ENCODE results near the gene COPS6.

GRCh38 chr7:100106633-100107032 is 17.9 kb downstream of the COPS6 start:
- no peak for TF ChIP-seq REST (IDR thresholded peaks at IDR 0.05; ENCODE audit: insufficient read depth in 1 of 2, low read depth in 2 of 2, low read length in 2 of 2)
- no peak for TF ChIP-seq SIN3A (IDR thresholded peaks at IDR 0.05; ENCODE audit: borderline replicate concordance, insufficient read depth, low read length)

Data from PFSK-1 (cell line).